H9 (cell line): Measurements from ENCODE around the gene MYO1E. TPM values are rescaled to one million over a fixed set of nuclear protein-coding genes. Genes with fewer than 3 reads are reported as not detected.

Experiments
- DNase-seq: peaks from one replicate; pipeline ENCODE4 v3.0.0-alpha.2; 2017
- H2AFZ ChIP-seq: one replicate; pipeline ENCODE4 v1.6.1; 2013; ENCODE audit warnings: mild to moderate bottlenecking, low read length, control low read depth, moderate library complexity
- H2AK5ac ChIP-seq: 2 replicates; pipeline ENCODE4 v1.6.1; 2013; ENCODE audit warnings: low read length, control low read depth, mixed read lengths; ENCODE audit not compliant: insufficient read length
- H2BK120ac ChIP-seq: one replicate; pipeline ENCODE4 v1.6.1; 2013; ENCODE audit warnings: low read depth, mild to moderate bottlenecking, low read length, control low read depth, inconsistent platforms; ENCODE audit not compliant: poor library complexity, severe bottlenecking
- H2BK12ac ChIP-seq: 2 replicates; pipeline ENCODE4 v1.6.1; 2013; ENCODE audit warnings: low read length, control low read depth, mixed read lengths, low read depth; ENCODE audit not compliant: insufficient read length
- H2BK15ac ChIP-seq: 2 replicates; pipeline ENCODE4 v1.6.1; 2013; ENCODE audit warnings: low read depth, low read length, control low read depth
- H2BK20ac ChIP-seq: one replicate; pipeline ENCODE4 v1.6.1; 2013; ENCODE audit warnings: low read depth, mild to moderate bottlenecking, low read length, control low read depth, inconsistent platforms; ENCODE audit not compliant: poor library complexity, severe bottlenecking
- H2BK5ac ChIP-seq: 2 replicates; pipeline ENCODE4 v1.6.1; 2013; ENCODE audit warnings: low read length, control low read depth, mixed read lengths; ENCODE audit not compliant: insufficient read length
- H3K14ac ChIP-seq: 2 replicates; pipeline ENCODE4 v1.6.1; 2013; ENCODE audit warnings: low read length, control low read depth; ENCODE audit not compliant: insufficient read depth
- H3K18ac ChIP-seq: 2 replicates; pipeline ENCODE4 v1.6.1; 2013; ENCODE audit warnings: low read depth, mild to moderate bottlenecking, mixed read lengths, low read length, control low read depth; ENCODE audit not compliant: insufficient read length
- H3K23ac ChIP-seq: 2 replicates; pipeline ENCODE4 v1.6.1; 2013; ENCODE audit warnings: low read length, control low read depth, mixed read lengths, low read depth; ENCODE audit not compliant: insufficient read length
- H3K23me2 ChIP-seq: 2 replicates; pipeline ENCODE4 v1.6.1; 2013; ENCODE audit warnings: low read depth, mild to moderate bottlenecking, mixed read lengths, low read length, control low read depth; ENCODE audit not compliant: insufficient read length, poor library complexity, severe bottlenecking
- H3K27ac ChIP-seq: 2 replicates; pipeline ENCODE4 v1.5.1; 2013; ENCODE audit warnings: low read length, control low read depth, mixed read lengths, low read depth; ENCODE audit not compliant: insufficient read length
- H3K27me3 ChIP-seq: 2 replicates; pipeline ENCODE4 v1.6.1; 2013; ENCODE audit warnings: low read length, control low read depth, inconsistent platforms; ENCODE audit not compliant: insufficient read depth
- H3K4ac ChIP-seq: 2 replicates; pipeline ENCODE4 v1.6.1; 2013; ENCODE audit warnings: low read depth, mild to moderate bottlenecking, control low read depth, inconsistent platforms, low read length, moderate library complexity
- H3K4me1 ChIP-seq: 2 replicates; pipeline ENCODE4 v1.6.1; 2013; ENCODE audit warnings: low read length, control low read depth, inconsistent platforms; ENCODE audit not compliant: insufficient read depth
- H3K4me2 ChIP-seq: 2 replicates; pipeline ENCODE4 v1.6.1; 2013; ENCODE audit warnings: low read length, control low read depth, mixed read lengths; ENCODE audit not compliant: insufficient read length, insufficient read depth
- H3K56ac ChIP-seq: 2 replicates; pipeline ENCODE4 v1.6.1; 2013; ENCODE audit warnings: low read depth, mild to moderate bottlenecking, mixed read lengths, low read length, control low read depth; ENCODE audit not compliant: insufficient read length
- H3K79me1 ChIP-seq: 2 replicates; pipeline ENCODE4 v1.6.1; 2013; ENCODE audit warnings: low read depth, mild to moderate bottlenecking, moderate library complexity, low read length, control low read depth, inconsistent platforms; ENCODE audit not compliant: insufficient read depth, poor library complexity, severe bottlenecking
- H3K79me2 ChIP-seq: 2 replicates; pipeline ENCODE4 v1.6.1; 2013; ENCODE audit warnings: low read length, control low read depth, inconsistent platforms; ENCODE audit not compliant: insufficient read depth
- H3K9ac ChIP-seq: 2 replicates; pipeline ENCODE4 v1.6.1; 2013; ENCODE audit warnings: low read length, control low read depth, mixed read lengths; ENCODE audit not compliant: insufficient read length; ENCODE audit errors: extremely low read depth
- H3K9me3 ChIP-seq: one replicate; pipeline ENCODE4 v1.6.1; 2013; ENCODE audit warnings: low read depth, low read length, inconsistent platforms; ENCODE audit not compliant: control insufficient read depth
- H3T11ph ChIP-seq: one replicate; pipeline ENCODE4 v1.6.1; 2013; ENCODE audit warnings: mild to moderate bottlenecking, low read length, control low read depth, inconsistent platforms
- H4K20me1 ChIP-seq: one replicate; pipeline ENCODE4 v1.6.1; 2013; ENCODE audit not compliant: control insufficient read depth, insufficient read length, insufficient read depth
- H4K5ac ChIP-seq: 2 replicates; pipeline ENCODE4 v1.6.1; 2013; ENCODE audit warnings: low read depth, mild to moderate bottlenecking, mixed read lengths, low read length, control low read depth; ENCODE audit not compliant: insufficient read length
- H4K8ac ChIP-seq: replicated peaks from 2 replicates; pipeline ENCODE4 v1.6.1; 2013; ENCODE audit warnings: low read length, control low read depth, mixed read lengths, low read depth; ENCODE audit not compliant: insufficient read length
- H4K91ac ChIP-seq: 2 replicates; pipeline ENCODE4 v1.6.1; 2013; ENCODE audit warnings: low read depth, mild to moderate bottlenecking, moderate library complexity, mixed read lengths, low read length, control low read depth; ENCODE audit not compliant: insufficient read length
- H3K27ac Mint-ChIP-seq, 3 experiments: 2 replicates in 2 of 3; 3 replicates in 1 of 3; pipeline ENCODE4 v1.8.0; 2020 to 2021; ENCODE audit warnings: mixed read lengths in 3 of 3, mild to moderate bottlenecking in 1 of 3, moderate library complexity in 1 of 3
- H3K27me3 Mint-ChIP-seq: 2 replicates; pipeline ENCODE4 v1.8.0; 2021; ENCODE audit warnings: low read depth, mild to moderate bottlenecking, moderate library complexity, mixed read lengths
- H3K36me3 Mint-ChIP-seq, 3 experiments: 2 replicates in 2 of 3; 3 replicates in 1 of 3; pipeline ENCODE4 v1.8.0; 2020 to 2021; ENCODE audit warnings: low read depth in 3 of 3, mixed read lengths in 3 of 3; ENCODE audit not compliant: insufficient read depth in 1 of 3
- H3K4me1 Mint-ChIP-seq, 2 experiments: 2 replicates each; pipeline ENCODE4 v1.8.0; 2020; ENCODE audit warnings: mixed read lengths in 2 of 2
- H3K4me3 Mint-ChIP-seq, 2 experiments: 2 replicates in 1 of 2; 3 replicates in 1 of 2; pipeline ENCODE4 v1.8.0; 2020 to 2021; ENCODE audit warnings: mild to moderate bottlenecking in 2 of 2, mixed read lengths in 2 of 2, moderate library complexity in 1 of 2
- H3K9me3 Mint-ChIP-seq, 2 experiments: 2 replicates in 1 of 2; 3 replicates in 1 of 2; pipeline ENCODE4 v1.8.0; 2020; ENCODE audit warnings: mild to moderate bottlenecking in 2 of 2, mixed read lengths in 2 of 2, moderate library complexity in 1 of 2
- WGBS: extraction: QIAGEN DNeasy Blood & Tissue Kit; methylation state at CpG from one replicate; pipeline ENCODE4 v1.1.7; 2013; ENCODE audit warnings: missing lambda C conversion rate, low lambda C conversion rate, mixed read lengths; ENCODE audit not compliant: insufficient read length; ENCODE audit errors: extremely low coverage; 5-methylcytosine and 5-hydroxymethylcytosine counted together
- total RNA-seq: library from RNA; stranded (reverse); gene quantifications from 2 replicates; pipeline ENCODE4 v1.2.1, GENCODE V29; 2021
- TF ChIP-seq, protein P1 (sequence below): fragments of 200-600 bp; sonication (generic); conservative IDR thresholded peaks from 3 replicates; pipeline ENCODE4 v1.8.0; 2021; ENCODE audit warnings: antibody characterized with exemption, mild to moderate bottlenecking

MYO1E gene
- total RNA-seq, 1 experiment from 2014 or later, result 235 TPM

DNA sequence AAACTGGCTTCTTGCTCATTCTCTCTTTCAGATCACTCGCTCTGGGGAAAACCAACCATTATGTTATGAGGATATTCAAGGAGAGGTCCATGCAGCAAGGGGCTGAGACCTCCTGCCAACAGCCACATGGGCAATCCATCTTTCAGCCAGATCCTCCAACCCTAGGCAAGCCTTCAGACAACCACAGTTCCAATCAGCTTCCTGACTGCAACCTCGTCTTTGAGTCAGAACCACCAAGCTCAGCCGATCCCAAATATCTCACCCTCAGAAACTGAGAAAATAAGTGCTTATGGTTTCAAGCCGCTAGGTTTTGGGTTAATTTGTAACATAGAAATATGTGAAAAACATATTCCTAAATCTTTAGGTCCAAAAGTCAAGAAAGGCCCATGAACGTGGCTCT lies 155.8 kb downstream of the MYO1E start:
- no peaks in the 10 kb centered on the region for H3K23me2 ChIP-seq
- H2BK120ac ChIP-seq, result no peak overlapping the region
- no peaks in the 10 kb centered on the region for H3K4me1 ChIP-seq
- H3K56ac ChIP-seq, result no peak overlapping the region
- peak overlapping the region in 1 of 3 experiments; percentile 34; a peak in 3 of 7 replicates for H3K27ac Mint-ChIP-seq
- H3K23ac ChIP-seq, result no peak overlapping the region
- no peak overlapping the region for H4K8ac ChIP-seq
- no peak overlapping the region for H2BK15ac ChIP-seq
- H3K27me3 Mint-ChIP-seq, result no peaks in the 10 kb centered on the region
- H3K14ac ChIP-seq, result no peak overlapping the region
- H4K20me1 ChIP-seq, result no peaks in the 10 kb centered on the region
- H3K79me1 ChIP-seq, result no peaks in the 10 kb centered on the region
- H3K9ac ChIP-seq, result no peak overlapping the region
- H3K4me3 Mint-ChIP-seq, result no peak overlapping the region
- no peaks in the 10 kb centered on the region for H3K9me3 Mint-ChIP-seq
- no peaks in the 10 kb centered on the region for H3K4me1 Mint-ChIP-seq
- H3K4me2 ChIP-seq, result no peak overlapping the region
- no peaks in the 10 kb centered on the region for H3K79me2 ChIP-seq
- no peak overlapping the region for H3K18ac ChIP-seq
- peaks cover 3 to 68% (median 62%) of the 10 kb centered on the region in 3 experiments; a peak in 6 of 7 replicates for H3K36me3 Mint-ChIP-seq
- no peak overlapping the region for H4K5ac ChIP-seq
- WGBS, result no CpG with 5 or more reads among the region's 5 CpGs
- H3K27ac ChIP-seq, result no peak overlapping the region
- H3K27me3 ChIP-seq, result no peaks in the 10 kb centered on the region
- no peak overlapping the region for H3K4ac ChIP-seq
- no peak overlapping the region for H2AFZ ChIP-seq
- H2BK5ac ChIP-seq, result no peak overlapping the region
- H3T11ph ChIP-seq, result no peak overlapping the region
- no peak overlapping the region for H2BK12ac ChIP-seq
- no peak overlapping the region for H2BK20ac ChIP-seq
- DNase-seq, result no peak
- TF ChIP-seq, protein P1, sequence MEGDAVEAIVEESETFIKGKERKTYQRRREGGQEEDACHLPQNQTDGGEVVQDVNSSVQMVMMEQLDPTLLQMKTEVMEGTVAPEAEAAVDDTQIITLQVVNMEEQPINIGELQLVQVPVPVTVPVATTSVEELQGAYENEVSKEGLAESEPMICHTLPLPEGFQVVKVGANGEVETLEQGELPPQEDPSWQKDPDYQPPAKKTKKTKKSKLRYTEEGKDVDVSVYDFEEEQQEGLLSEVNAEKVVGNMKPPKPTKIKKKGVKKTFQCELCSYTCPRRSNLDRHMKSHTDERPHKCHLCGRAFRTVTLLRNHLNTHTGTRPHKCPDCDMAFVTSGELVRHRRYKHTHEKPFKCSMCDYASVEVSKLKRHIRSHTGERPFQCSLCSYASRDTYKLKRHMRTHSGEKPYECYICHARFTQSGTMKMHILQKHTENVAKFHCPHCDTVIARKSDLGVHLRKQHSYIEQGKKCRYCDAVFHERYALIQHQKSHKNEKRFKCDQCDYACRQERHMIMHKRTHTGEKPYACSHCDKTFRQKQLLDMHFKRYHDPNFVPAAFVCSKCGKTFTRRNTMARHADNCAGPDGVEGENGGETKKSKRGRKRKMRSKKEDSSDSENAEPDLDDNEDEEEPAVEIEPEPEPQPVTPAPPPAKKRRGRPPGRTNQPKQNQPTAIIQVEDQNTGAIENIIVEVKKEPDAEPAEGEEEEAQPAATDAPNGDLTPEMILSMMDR, result no peak
- H2AK5ac ChIP-seq, result no peak overlapping the region
- H4K91ac ChIP-seq, result no peak overlapping the region
- H3K9me3 ChIP-seq, result no peaks in the 10 kb centered on the region
